ENCODE results near the gene PCDH15. TPM values are rescaled to one million over a fixed set of nuclear protein-coding genes. Genes with fewer than 3 reads are reported as not detected.

The PCDH15 gene
- total and polyA plus RNA-seq, 2 of the 4 experiments (the other 2 are of a cell fraction): not detected

DNA sequence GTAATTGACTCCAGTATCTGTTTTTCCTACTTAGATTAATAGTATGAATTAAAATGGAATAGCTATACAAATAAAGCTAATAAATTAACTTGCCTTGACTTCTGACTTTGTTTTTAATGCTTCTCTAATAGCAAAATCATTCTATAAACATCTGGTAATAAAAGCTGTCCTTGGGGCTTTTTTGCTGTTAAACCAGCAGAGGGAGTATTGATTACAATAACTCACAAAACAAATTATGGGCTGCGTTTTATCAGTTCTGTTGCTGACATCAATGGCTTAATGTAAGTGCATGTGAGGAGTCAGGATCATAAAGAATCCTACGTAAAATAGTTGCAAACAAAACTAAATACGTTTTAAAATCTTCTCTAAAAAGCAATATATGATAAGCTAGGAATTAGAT is 667.8 kb downstream of the PCDH15 start:
- Histone ChIP-seq H3K14ac (replicated peaks; ENCODE audit: low read depth, low read length) (no peak overlapping the region), H3K4me2 (ENCODE audit: low read depth, low read length) (no peak overlapping the region), H3K79me1 (ENCODE audit: low read depth in 1 of 2, low read length in 2 of 2) (no peaks in the 10 kb centered on the region), H4K20me1 (ENCODE audit: insufficient read depth, low read length) (no peaks in the 10 kb centered on the region), H4K91ac (ENCODE audit: insufficient read depth, low read depth, low read length) (no peak overlapping the region), H2BK5ac (ENCODE audit: low read depth, low read length, poor library complexity, severe bottlenecking) (no peak overlapping the region), H3K4me1 (ENCODE audit: control insufficient read depth, insufficient read depth, low read length) (no peaks in the 10 kb centered on the region), H3K18ac (ENCODE audit: low read depth, low read length) (no peak overlapping the region), H3K27ac (ENCODE audit: insufficient read depth, low read length) (no peak overlapping the region), H4K8ac (ENCODE audit: low read depth in 2 of 2, low read length in 2 of 2) (no peak overlapping the region), H3K9ac (ENCODE audit: low read depth, low read length) (no peak overlapping the region), H3K36me3 (ENCODE audit: control insufficient read depth, insufficient read depth, low read length) (no peaks in the 10 kb centered on the region), H3K4me3 (ENCODE audit: insufficient read depth, low read depth, low read length) (no peak overlapping the region), H3K9me1 (ENCODE audit: insufficient read depth, low read length) (no peaks in the 10 kb centered on the region), H2AFZ (replicated peaks; ENCODE audit: low read length, poor library complexity) (no peak overlapping the region), H2AK5ac (ENCODE audit: low read depth, low read length) (no peak overlapping the region), H3K23ac (ENCODE audit: low read depth, low read length) (no peak overlapping the region), H3K4ac (ENCODE audit: low read depth, low read length) (no peak overlapping the region), H4K5ac (ENCODE audit: low read depth, low read length) (no peak overlapping the region), H2BK20ac (ENCODE audit: low read depth, low read length) (no peak overlapping the region), H2BK15ac (ENCODE audit: low read depth, low read length) (no peak overlapping the region), H2AK9ac (replicated peaks; ENCODE audit: low read depth, low read length, poor library complexity) (no peak overlapping the region), H3K9me3 (ENCODE audit: control insufficient read depth, insufficient read depth, low read length) (0 out of 2 replicates have a peak, but pooled peaks cover 1% of the 10 kb centered on the region), H3K56ac (ENCODE audit: extremely low read depth, insufficient read depth, low read length) (no peak overlapping the region), H2BK120ac (ENCODE audit: low read depth, low read length) (no peak overlapping the region), H3K27me3 (ENCODE audit: control insufficient read depth, insufficient read depth, low read length) (no peaks in the 10 kb centered on the region)
- no CpG with 5 or more reads among the region's 3 CpGs for WGBS, 2 experiments (ENCODE audit: extremely low coverage in 2 of 2, insufficient read length in 1 of 2)
- BruUV-seq (replicated peaks): no TSS peak
- ChIA-PET POLR2A (ENCODE audit: unreplicated experiment) (no interaction called here), CTCF (no interaction called here)
- dilution Hi-C loops (cut with HindIII; ENCODE audit: low sequenced_read_pairs, unreplicated experiment): no loop called here
- DNase-seq (no peak), ATAC-seq (ENCODE audit: low read depth) (no peak)
- intact Hi-C loops (cut with micrococcal nuclease): no loop called here
- TF ChIP-seq RCOR1 (IDR thresholded peaks at IDR 0.05; ENCODE audit: insufficient replicate concordance, low read length): no peak
- no peak for TF ChIP-seq MAZ (IDR thresholded peaks at IDR 0.05; ENCODE audit: borderline replicate concordance, low read depth, low read length)
- no peak for TF ChIP-seq NFE2L2 (IDR thresholded peaks at IDR 0.05; ENCODE audit: low read depth, low read length)
- TF ChIP-seq, protein P1, sequence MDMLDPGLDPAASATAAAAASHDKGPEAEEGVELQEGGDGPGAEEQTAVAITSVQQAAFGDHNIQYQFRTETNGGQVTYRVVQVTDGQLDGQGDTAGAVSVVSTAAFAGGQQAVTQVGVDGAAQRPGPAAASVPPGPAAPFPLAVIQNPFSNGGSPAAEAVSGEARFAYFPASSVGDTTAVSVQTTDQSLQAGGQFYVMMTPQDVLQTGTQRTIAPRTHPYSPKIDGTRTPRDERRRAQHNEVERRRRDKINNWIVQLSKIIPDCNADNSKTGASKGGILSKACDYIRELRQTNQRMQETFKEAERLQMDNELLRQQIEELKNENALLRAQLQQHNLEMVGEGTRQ (IDR thresholded peaks at IDR 0.05; ENCODE audit: low read depth, low read length): no peak
- TF ChIP-seq BHLHE40 (IDR thresholded peaks at IDR 0.05; ENCODE audit: low read depth, low read length): no peak
- no peak for TF ChIP-seq SMC3 (IDR thresholded peaks at IDR 0.05; ENCODE audit: low read depth, low read length)
- TF ChIP-seq MXI1 (IDR thresholded peaks at IDR 0.05; ENCODE audit: borderline replicate concordance, low read depth, low read length): no peak
- TF ChIP-seq ELK1 (IDR thresholded peaks at IDR 0.05; ENCODE audit: borderline replicate concordance, low read depth, low read length): no peak
- no peak for TF ChIP-seq CHD1 (IDR thresholded peaks at IDR 0.05; ENCODE audit: low read depth, low read length)
- no peak for TF ChIP-seq RFX5 (IDR thresholded peaks at IDR 0.05; ENCODE audit: low read depth, low read length)
- TF ChIP-seq, protein P2, sequence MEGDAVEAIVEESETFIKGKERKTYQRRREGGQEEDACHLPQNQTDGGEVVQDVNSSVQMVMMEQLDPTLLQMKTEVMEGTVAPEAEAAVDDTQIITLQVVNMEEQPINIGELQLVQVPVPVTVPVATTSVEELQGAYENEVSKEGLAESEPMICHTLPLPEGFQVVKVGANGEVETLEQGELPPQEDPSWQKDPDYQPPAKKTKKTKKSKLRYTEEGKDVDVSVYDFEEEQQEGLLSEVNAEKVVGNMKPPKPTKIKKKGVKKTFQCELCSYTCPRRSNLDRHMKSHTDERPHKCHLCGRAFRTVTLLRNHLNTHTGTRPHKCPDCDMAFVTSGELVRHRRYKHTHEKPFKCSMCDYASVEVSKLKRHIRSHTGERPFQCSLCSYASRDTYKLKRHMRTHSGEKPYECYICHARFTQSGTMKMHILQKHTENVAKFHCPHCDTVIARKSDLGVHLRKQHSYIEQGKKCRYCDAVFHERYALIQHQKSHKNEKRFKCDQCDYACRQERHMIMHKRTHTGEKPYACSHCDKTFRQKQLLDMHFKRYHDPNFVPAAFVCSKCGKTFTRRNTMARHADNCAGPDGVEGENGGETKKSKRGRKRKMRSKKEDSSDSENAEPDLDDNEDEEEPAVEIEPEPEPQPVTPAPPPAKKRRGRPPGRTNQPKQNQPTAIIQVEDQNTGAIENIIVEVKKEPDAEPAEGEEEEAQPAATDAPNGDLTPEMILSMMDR (conservative IDR thresholded peaks at IDR 0.05; ENCODE audit: low read depth, low read length): no peak
- no peak for TF ChIP-seq CEBPB (IDR thresholded peaks at IDR 0.05; ENCODE audit: low read depth, low read length)
- no peak for TF ChIP-seq RAD21 (IDR thresholded peaks at IDR 0.05; ENCODE audit: low read length)
- no peak for TF ChIP-seq FOS (IDR thresholded peaks at IDR 0.05; ENCODE audit: low read depth, low read length)
- no peak for TF ChIP-seq POLR2A (IDR thresholded peaks at IDR 0.05; ENCODE audit: low read depth, low read length)
- TF ChIP-seq MAFK (IDR thresholded peaks at IDR 0.05; ENCODE audit: low read depth, low read length): no peak
- in situ Hi-C loops (cut with MboI; ENCODE audit: low sequenced_read_pairs): no loop called here

All from IMR-90 (cell line).